Endothelial cell of umbilical vein (primary cell): Measurements from ENCODE around the gene TSPAN13. TPM values are rescaled to one million over a fixed set of nuclear protein-coding genes. Genes with fewer than 3 reads are reported as not detected.

Experiments
- BruUV-seq: library from RNA; stranded (reverse); fragments of 400-500 nt; replicated peaks from 2 replicates; lab custom pipeline; 2021; lab: Mats Ljungman, UMichigan
- CTCF ChIA-PET: fragments of 300-600, 350-600 bp; sonication (Branson Sonifier 250); formaldehyde crosslinking; loops from one replicate; lab custom pipeline; 2021; ENCODE audit warnings: antibody characterized with exemption, inconsistent platforms; lab: Charles Lee
- POLR2A ChIA-PET: fragments of 300-600, 350-600 bp; sonication (Branson Sonifier 250); formaldehyde crosslinking; loops from one replicate; lab custom pipeline; 2021; ENCODE audit warnings: antibody characterized with exemption, inconsistent platforms; lab: Charles Lee
- DNase-seq: peaks from one replicate; pipeline ENCODE4 v3.0.0-alpha.2; 2011; ENCODE audit warnings: low read depth, low spot score
- FAIRE-seq: peaks from 2 replicates; lab custom pipeline; 2011; peaks lifted over from hg19 to GRCh38; lab: Jason Lieb, UNC
- H2AFZ ChIP-seq: 2 replicates; pipeline ENCODE4 v1.6.0; 2012; ENCODE audit warnings: low read depth, low read length, control low read depth, inconsistent platforms
- H3K27ac ChIP-seq: 2 replicates; pipeline ENCODE4 v1.5.1; 2011; ENCODE audit warnings: low read depth, mild to moderate bottlenecking, control low read depth, low read length, moderate library complexity; ENCODE audit not compliant: insufficient read depth
- H3K27me3 ChIP-seq, 2 experiments: 2 replicates each; pipeline versions ENCODE4 v1.6.0 to v1.6.1; 2011; ENCODE audit warnings: low read length in 2 of 2, mixed read lengths in 1 of 2; ENCODE audit not compliant: control insufficient read depth in 2 of 2, insufficient read depth in 2 of 2
- H3K36me3 ChIP-seq, 2 experiments: 2 replicates in 1 of 2; 3 replicates in 1 of 2; pipeline ENCODE4 v1.5.1; 2011; ENCODE audit warnings: low read length in 2 of 2, mild to moderate bottlenecking in 1 of 2, moderate library complexity in 1 of 2; ENCODE audit not compliant: control insufficient read depth in 2 of 2, insufficient read depth in 2 of 2; ENCODE audit errors: extremely low read depth in 1 of 2
- H3K4me1 ChIP-seq: 3 replicates; pipeline ENCODE4 v1.5.1; 2011; ENCODE audit warnings: mild to moderate bottlenecking, low read length; ENCODE audit not compliant: control insufficient read depth, insufficient read depth; ENCODE audit errors: extremely low read depth
- H3K4me2 ChIP-seq: 2 replicates; pipeline ENCODE4 v1.6.1; 2011; ENCODE audit warnings: low read length, control low read depth, mixed read lengths; ENCODE audit not compliant: insufficient read depth
- H3K4me3 ChIP-seq, 3 experiments: fragments of 200-600 bp in 1 of 3; sonication (generic), shearing (Covaris generic) in 1 of 3; replicated peaks in 1 of 3; 2 replicates each; pipeline ENCODE4 v1.5.1; 2011 to 2016; ENCODE audit warnings: control low read depth in 3 of 3, low read length in 3 of 3, mild to moderate bottlenecking in 2 of 3, inconsistent platforms in 1 of 3, low read depth in 1 of 3, moderate library complexity in 1 of 3; ENCODE audit not compliant: insufficient read depth in 1 of 3
- H3K79me2 ChIP-seq: 2 replicates; pipeline ENCODE4 v1.6.0; 2012; ENCODE audit warnings: low read length, inconsistent platforms; ENCODE audit not compliant: control insufficient read depth, insufficient read depth
- H3K9ac ChIP-seq: replicated peaks from 2 replicates; pipeline ENCODE3; 2011; ENCODE audit warnings: low read length, control low read depth; ENCODE audit not compliant: insufficient read depth; ENCODE audit errors: extremely low read depth
- H3K9me1 ChIP-seq: replicated peaks from 3 replicates; pipeline ENCODE4 v1.6.0; 2011; ENCODE audit warnings: mild to moderate bottlenecking, low read length; ENCODE audit not compliant: control insufficient read depth, insufficient read depth; ENCODE audit errors: extremely low read depth
- H3K9me3 ChIP-seq: replicated peaks from 2 replicates; pipeline ENCODE4 v1.5.1; 2012; ENCODE audit warnings: low read length, inconsistent platforms; ENCODE audit not compliant: control insufficient read depth, insufficient read depth
- H4K20me1 ChIP-seq: replicated peaks from 2 replicates; pipeline ENCODE3; 2011; ENCODE audit warnings: mild to moderate bottlenecking, low read length; ENCODE audit not compliant: control insufficient read depth, insufficient read depth; ENCODE audit errors: extremely low read depth
- CTCF ChIP-seq, 2 donors: IDR thresholded peaks; 1 replicate in 1 of 2; 2 replicates in 1 of 2; pipeline ENCODE4 v1.5.1; 2011; ENCODE audit warnings: low read length in 2 of 2, mild to moderate bottlenecking in 2 of 2, moderate library complexity in 2 of 2, control low read depth in 1 of 2, inconsistent platforms in 1 of 2, low read depth in 1 of 2; ENCODE audit not compliant: insufficient read depth in 1 of 2; ENCODE audit errors: extremely low read depth in 1 of 2
- EZH2 ChIP-seq: IDR thresholded peaks from 2 replicates; pipeline ENCODE4 v1.6.1; 2012; ENCODE audit warnings: borderline replicate concordance, low read depth, mild to moderate bottlenecking, moderate library complexity, low read length, inconsistent platforms; ENCODE audit not compliant: severe bottlenecking
- FOS ChIP-seq: IDR thresholded peaks from 2 replicates; pipeline ENCODE4 v1.6.1; 2011; ENCODE audit warnings: mild to moderate bottlenecking, low read length, moderate library complexity, borderline replicate concordance; ENCODE audit not compliant: insufficient read depth
- GATA2 ChIP-seq: IDR thresholded peaks from 2 replicates; pipeline ENCODE4 v1.7.0; 2011; ENCODE audit warnings: low read depth, mild to moderate bottlenecking, moderate library complexity, mixed read lengths, low read length; ENCODE audit not compliant: insufficient read length, insufficient read depth
- JUN ChIP-seq: IDR thresholded peaks from 2 replicates; pipeline ENCODE4 v1.6.1; 2011; ENCODE audit warnings: borderline replicate concordance, low read depth; ENCODE audit not compliant: insufficient read length, insufficient read depth
- MAX ChIP-seq: IDR thresholded peaks from 2 replicates; pipeline ENCODE4 v1.6.1; 2011; ENCODE audit not compliant: insufficient read depth, insufficient read length
- MYC ChIP-seq: IDR thresholded peaks from one replicate; pipeline ENCODE4 v1.6.1; 2011; ENCODE audit warnings: mild to moderate bottlenecking, low read depth, low read length
- POLR2A ChIP-seq: IDR thresholded peaks from 2 replicates; pipeline ENCODE4 v1.6.1; 2012; ENCODE audit warnings: low read depth, mild to moderate bottlenecking, control low read depth, low read length
- POLR2AphosphoS5 ChIP-seq: IDR thresholded peaks from 2 replicates; pipeline ENCODE4 v1.6.1; 2012; ENCODE audit warnings: low read depth, mild to moderate bottlenecking, control low read depth, low read length, moderate library complexity; ENCODE audit not compliant: insufficient read depth
- dilution Hi-C: fragments of 300-500 bp; cut with MboI; formaldehyde crosslinking; loops from one replicate; pipeline ENCODE4 v1.15.0; 2019; ENCODE audit warnings: low sequenced_read_pairs; ENCODE audit not compliant: extremely low pct_ligation_motif_present
- intact Hi-C: fragments of 100-400 bp; cut with micrococcal nuclease; formaldehyde crosslinking; loops from one replicate; pipeline ENCODE4 v1.10.0; 2022
- polyA plus RNA-seq, 4 experiments: library from polyadenylated mRNA; depleted of rRNA in 3 of 4; stranded (reverse) in 3 of 4; unstranded in 1 of 4; fragments of >200 nt; gene quantifications; 2 replicates each; pipeline versions ENCODE4 v1.2.1 to v1.2.3, GENCODE V29; 2011 to 2012; ENCODE audit warnings: missing spikeins in 1 of 4
- total RNA-seq: library from RNA; stranded (reverse); gene quantifications from 2 replicates; pipeline ENCODE4 v1.2.3, GENCODE V29; 2021

The TSPAN13 gene
- total and polyA plus RNA-seq, 2 donors (not counting 3 experiments of a cell fraction or from before 2014, with no cell fraction given): 13.3 to 33.0 TPM

DNA sequence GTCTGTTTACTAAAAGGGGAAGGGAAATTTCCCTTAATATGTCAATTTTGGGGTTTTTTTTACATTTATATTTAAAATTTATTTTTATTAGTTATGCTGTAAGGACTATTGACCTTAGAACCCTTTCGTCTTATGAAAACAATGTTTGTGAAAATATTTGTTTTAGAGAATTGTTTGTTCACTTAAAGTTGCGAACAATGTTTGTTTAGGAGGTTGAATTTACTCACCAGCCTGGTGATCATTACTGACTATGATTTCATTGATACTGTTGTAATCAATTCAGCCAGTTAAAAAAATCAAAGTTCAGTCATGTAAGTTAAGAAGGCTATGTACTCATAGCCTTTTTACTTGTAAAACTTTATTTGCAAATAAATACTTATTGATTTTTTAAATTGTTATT is 27.4 kb upstream of the TSPAN13 start:
- no TSS peak for BruUV-seq

More for the DNA sequence above, 27.4 kb upstream of the TSPAN13 start:
- Histone ChIP-seq H3K9ac (no peak overlapping the region), H2AFZ (no peak overlapping the region), H3K9me3 (no peaks in the 10 kb centered on the region), H3K4me3 (no peak overlapping the region), H3K79me2 (no peaks in the 10 kb centered on the region), H4K20me1 (no peaks in the 10 kb centered on the region), H3K27ac (no peak overlapping the region), H3K27me3 (no peaks in the 10 kb centered on the region), H3K9me1 (no peaks in the 10 kb centered on the region), H3K4me1 (no peaks in the 10 kb centered on the region), H3K36me3 (no peaks in the 10 kb centered on the region), H3K4me2 (no peak overlapping the region)
- dilution Hi-C loops (no loop called here), intact Hi-C loops (loop anchor here (2.0 kb wide), 1 partner anchor 15 kb away; no protein-coding TSS in a partner anchor)
- TF ChIP-seq EZH2: no peak
- no peak for TF ChIP-seq MYC
- no peak for TF ChIP-seq FOS
- no peak for TF ChIP-seq GATA2
- no peak for TF ChIP-seq POLR2AphosphoS5
- TF ChIP-seq POLR2A: no peak
- TF ChIP-seq MAX: no peak
- TF ChIP-seq CTCF (IDR thresholded peaks at IDR 0.05; ENCODE audit: extremely low read depth in 1 of 2, insufficient read depth in 1 of 2, low read depth in 1 of 2, low read length in 2 of 2): no peak
- no peak for TF ChIP-seq JUN
- POLR2A ChIA-PET: no interaction called here
- FAIRE-seq: peak; percentile 59
- DNase-seq: no peak
- CTCF ChIA-PET: no interaction called here
